OCI-LY3 (cell line): Measurements from ENCODE around the gene VAV2.

Experiments used
- H2AFZ ChIP-seq: fragments of 200-600, 300-600 bp; shearing (Covaris generic); 2 replicates; pipeline ENCODE4 v1.6.0; 2014; ENCODE audit warnings: antibody characterized with exemption, low read depth, low read length
- H3K27ac ChIP-seq: fragments of 200-600, 300-600 bp; sonication (generic); 2 replicates; pipeline ENCODE4 v1.5.1; 2014; ENCODE audit warnings: mild to moderate bottlenecking, low read length, moderate library complexity, mixed read lengths
- H3K27me3 ChIP-seq: fragments of 200-600, 300-600 bp; sonication (generic); 2 replicates; pipeline ENCODE4 v1.6.1; 2014; ENCODE audit warnings: low read depth, low read length, mixed read lengths
- H3K36me3 ChIP-seq: fragments of 200-600, 300-600 bp; sonication (generic); replicated peaks from 2 replicates; pipeline ENCODE3; 2014; ENCODE audit warnings: low read depth, low read length, mixed read lengths
- H3K4me1 ChIP-seq: fragments of 300-600, 200-600 bp; sonication (generic); 2 replicates; pipeline ENCODE4 v1.6.1; 2014; ENCODE audit warnings: low read length, mixed read lengths
- H3K4me2 ChIP-seq: fragments of 200-600, 300-600 bp; sonication (generic); 2 replicates; pipeline ENCODE4 v1.6.1; 2014; ENCODE audit warnings: low read length, mixed read lengths
- H3K4me3 ChIP-seq: fragments of 300-600, 200-600 bp; sonication (generic); 2 replicates; pipeline ENCODE4 v1.5.1; 2014; ENCODE audit warnings: antibody characterized with exemption, mild to moderate bottlenecking, low read length, moderate library complexity
- H3K79me2 ChIP-seq: fragments of 300-600, 200-600 bp; shearing (Covaris generic); 2 replicates; pipeline ENCODE4 v1.6.1; 2014; ENCODE audit warnings: mild to moderate bottlenecking, low read length, mixed read lengths
- H3K9ac ChIP-seq: fragments of 300-600, 200-600 bp; shearing (Covaris generic); 2 replicates; pipeline ENCODE4 v1.6.0; 2014; ENCODE audit warnings: mild to moderate bottlenecking, low read length, moderate library complexity
- H3K9me3 ChIP-seq: fragments of 200-600, 300-600 bp; shearing (Covaris generic); 2 replicates; pipeline ENCODE4 v1.6.1; 2014; ENCODE audit warnings: low read length, mixed read lengths; ENCODE audit not compliant: insufficient read depth
- H4K20me1 ChIP-seq: fragments of 200-600, 300-600 bp; sonication (generic); 2 replicates; pipeline ENCODE4 v1.6.1; 2016; ENCODE audit warnings: low read length, mixed read lengths; ENCODE audit not compliant: insufficient read depth
- CTCF ChIP-seq: fragments of 200-600, 300-600 bp; sonication (generic); IDR thresholded peaks from 2 replicates; pipeline ENCODE4 v1.5.1; 2014; ENCODE audit warnings: antibody characterized with exemption, low read length, low read depth
- EZH2phosphoT487 ChIP-seq: fragments of 200-600 bp; shearing (Covaris generic); IDR thresholded peaks from 2 replicates; pipeline ENCODE4 v1.6.1; 2018; ENCODE audit warnings: antibody characterized with exemption, mixed run types, low read depth

VAV2 gene

GRCh38 chr9:133772581-133772980 lies 219.5 kb downstream of the VAV2 start:
- Histone ChIP-seq H3K4me3 (no peak overlapping the region), H2AFZ (no peak overlapping the region), H3K9ac (no peak overlapping the region), H4K20me1 (no peaks in the 10 kb centered on the region), H3K36me3 (peaks cover 79% of the 10 kb centered on the region), H3K79me2 (no peaks in the 10 kb centered on the region), H3K27me3 (no peaks in the 10 kb centered on the region), H3K4me2 (no peak overlapping the region), H3K9me3 (no peaks in the 10 kb centered on the region), H3K27ac (no peak overlapping the region), H3K4me1 (no peaks in the 10 kb centered on the region)
- no peak for TF ChIP-seq CTCF

GRCh38 chr9:133771486-133772482 lies 220.3 kb downstream of the VAV2 start:
- Histone ChIP-seq H3K4me2 (no peak overlapping the region), H3K4me1 (no peaks in the 10 kb centered on the region), H3K36me3 (peaks cover 80% of the 10 kb centered on the region), H3K79me2 (no peaks in the 10 kb centered on the region), H2AFZ (no peak overlapping the region), H3K27me3 (no peaks in the 10 kb centered on the region), H3K9ac (no peak overlapping the region), H3K4me3 (no peak overlapping the region), H4K20me1 (no peaks in the 10 kb centered on the region), H3K27ac (no peak overlapping the region), H3K9me3 (peaks cover 4% of the 10 kb centered on the region; the same call in 1 of the 2 replicates)
- TF ChIP-seq EZH2phosphoT487, result no peak
- TF ChIP-seq CTCF, result no peak

- TF ChIP-seq CTCF (no peak), EZH2phosphoT487 (no peak)
- H3K27me3 ChIP-seq, result no peaks in the 10 kb centered on the region
- no peaks in the 10 kb centered on the region for H4K20me1 ChIP-seq
- no peak overlapping the region for H3K9ac ChIP-seq
- no peak overlapping the region for H3K4me2 ChIP-seq
- no peaks in the 10 kb centered on the region for H3K4me1 ChIP-seq
- no peak overlapping the region for H3K27ac ChIP-seq
- H3K9me3 ChIP-seq, result peaks cover 4% of the 10 kb centered on the region; the same call in 1 of the 2 replicates
- no peak overlapping the region for H2AFZ ChIP-seq
- no peaks in the 10 kb centered on the region for H3K79me2 ChIP-seq
- H3K36me3 ChIP-seq, result peaks cover 73% of the 10 kb centered on the region
- no peak overlapping the region for H3K4me3 ChIP-seq
Measured at GRCh38 chr9:133770076-133770777, 221.9 kb downstream of the VAV2 start.

- no peak overlapping the region for H3K4me2 ChIP-seq
- no peaks in the 10 kb centered on the region for H4K20me1 ChIP-seq
- no peak overlapping the region for H2AFZ ChIP-seq
- no peaks in the 10 kb centered on the region for H3K79me2 ChIP-seq
- no peak overlapping the region for H3K27ac ChIP-seq
- H3K27me3 ChIP-seq, result no peaks in the 10 kb centered on the region
- no peak overlapping the region for H3K9ac ChIP-seq
- H3K36me3 ChIP-seq, result peaks cover 73% of the 10 kb centered on the region
- H3K4me3 ChIP-seq, result no peak overlapping the region
- TF ChIP-seq EZH2phosphoT487, result no peak
- no peak for TF ChIP-seq CTCF
- peaks cover 4% of the 10 kb centered on the region; the same call in 1 of the 2 replicates for H3K9me3 ChIP-seq
- H3K4me1 ChIP-seq, result no peaks in the 10 kb centered on the region
Measured at GRCh38 chr9:133769511-133770075, 222.5 kb downstream of the VAV2 start.
